ENCODE results near the gene ARPC2.

The ARPC2 gene

GRCh38 chr2:218296847-218297246 is 79.9 kb downstream of the ARPC2 start:
- no peaks in the 10 kb centered on the region for H3K36me3 ChIP-seq (ENCODE audit: control insufficient read depth, low read depth, low read length)
- peaks cover 12% of the 10 kb centered on the region for H3K4me1 ChIP-seq (ENCODE audit: control insufficient read depth, low read depth, low read length)
- H3K27ac ChIP-seq (ENCODE audit: low read length) = no peak overlapping the region
- no peaks in the 10 kb centered on the region for H3K9me3 ChIP-seq (ENCODE audit: control insufficient read depth, low read depth, low read length)
- no peak overlapping the region for H3K4me3 ChIP-seq (ENCODE audit: low read length)
- H3K27me3 ChIP-seq (ENCODE audit: control insufficient read depth, insufficient read depth, low read length) = peaks cover 7% of the 10 kb centered on the region
- H3K9ac ChIP-seq (ENCODE audit: low read length) = no peak overlapping the region

GRCh38 chr2:218298314-218298875 is 81.4 kb downstream of the ARPC2 start:
- no peak overlapping the region for H3K27ac ChIP-seq (ENCODE audit: low read length)
- no peak overlapping the region for H3K4me3 ChIP-seq (ENCODE audit: low read length)
- peaks cover 3% of the 10 kb centered on the region for H3K4me1 ChIP-seq (ENCODE audit: control insufficient read depth, low read depth, low read length)
- H3K9ac ChIP-seq (ENCODE audit: low read length) = no peak overlapping the region
- H3K36me3 ChIP-seq (ENCODE audit: control insufficient read depth, low read depth, low read length) = no peaks in the 10 kb centered on the region
- no peaks in the 10 kb centered on the region for H3K27me3 ChIP-seq (ENCODE audit: control insufficient read depth, insufficient read depth, low read length)
- no peaks in the 10 kb centered on the region for H3K9me3 ChIP-seq (ENCODE audit: control insufficient read depth, low read depth, low read length)

- H3K4me3 ChIP-seq (ENCODE audit: low read length) = no peak overlapping the region
- no peaks in the 10 kb centered on the region for H3K9me3 ChIP-seq (ENCODE audit: control insufficient read depth, low read depth, low read length)
- H3K36me3 ChIP-seq (ENCODE audit: control insufficient read depth, low read depth, low read length) = no peaks in the 10 kb centered on the region
- no peaks in the 10 kb centered on the region for H3K27me3 ChIP-seq (ENCODE audit: control insufficient read depth, insufficient read depth, low read length)
- no peak overlapping the region for H3K9ac ChIP-seq (ENCODE audit: low read length)
- H3K4me1 ChIP-seq (ENCODE audit: control insufficient read depth, low read depth, low read length) = peaks cover 1% of the 10 kb centered on the region
- no peak overlapping the region for H3K27ac ChIP-seq (ENCODE audit: low read length)
Observed at GRCh38 chr2:218300141-218300540, 83.2 kb downstream of the ARPC2 start.

- Histone ChIP-seq H3K4me3 (ENCODE audit: low read length) (no peak overlapping the region), H3K4me1 (ENCODE audit: control insufficient read depth, low read depth, low read length) (no peaks in the 10 kb centered on the region), H3K9me3 (ENCODE audit: control insufficient read depth, low read depth, low read length) (no peaks in the 10 kb centered on the region), H3K27me3 (ENCODE audit: control insufficient read depth, insufficient read depth, low read length) (no peaks in the 10 kb centered on the region), H3K9ac (ENCODE audit: low read length) (no peak overlapping the region), H3K27ac (ENCODE audit: low read length) (no peak overlapping the region), H3K36me3 (ENCODE audit: control insufficient read depth, low read depth, low read length) (no peaks in the 10 kb centered on the region)
Observed at GRCh38 chr2:218301176-218301819, 84.3 kb downstream of the ARPC2 start.
